ENCODE results near the gene DHRS12.

The DHRS12 gene

DNA sequence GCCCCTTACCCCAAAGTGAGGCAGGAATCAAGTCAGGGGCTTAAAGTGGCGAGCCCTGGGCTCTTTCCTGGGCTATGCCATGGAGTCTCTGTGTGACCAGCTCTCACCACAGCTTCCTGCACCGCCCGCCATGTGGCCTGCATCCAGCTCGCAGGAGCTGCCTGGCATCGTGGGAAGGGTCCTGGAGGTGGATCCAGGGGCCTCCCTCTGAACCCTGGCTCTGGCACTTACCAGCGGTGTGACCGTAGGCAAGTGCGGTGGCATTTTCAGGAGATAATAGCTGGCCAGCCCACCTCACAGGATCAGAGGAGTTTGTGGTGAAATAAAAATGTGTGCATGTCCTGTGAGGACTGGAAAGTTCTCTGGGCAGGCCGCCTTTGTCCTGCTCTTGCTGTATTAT lies 26.0 kb downstream of the DHRS12 start:
- H3K27ac ChIP-seq, result no peak overlapping the region
- TF ChIP-seq, protein P1, sequence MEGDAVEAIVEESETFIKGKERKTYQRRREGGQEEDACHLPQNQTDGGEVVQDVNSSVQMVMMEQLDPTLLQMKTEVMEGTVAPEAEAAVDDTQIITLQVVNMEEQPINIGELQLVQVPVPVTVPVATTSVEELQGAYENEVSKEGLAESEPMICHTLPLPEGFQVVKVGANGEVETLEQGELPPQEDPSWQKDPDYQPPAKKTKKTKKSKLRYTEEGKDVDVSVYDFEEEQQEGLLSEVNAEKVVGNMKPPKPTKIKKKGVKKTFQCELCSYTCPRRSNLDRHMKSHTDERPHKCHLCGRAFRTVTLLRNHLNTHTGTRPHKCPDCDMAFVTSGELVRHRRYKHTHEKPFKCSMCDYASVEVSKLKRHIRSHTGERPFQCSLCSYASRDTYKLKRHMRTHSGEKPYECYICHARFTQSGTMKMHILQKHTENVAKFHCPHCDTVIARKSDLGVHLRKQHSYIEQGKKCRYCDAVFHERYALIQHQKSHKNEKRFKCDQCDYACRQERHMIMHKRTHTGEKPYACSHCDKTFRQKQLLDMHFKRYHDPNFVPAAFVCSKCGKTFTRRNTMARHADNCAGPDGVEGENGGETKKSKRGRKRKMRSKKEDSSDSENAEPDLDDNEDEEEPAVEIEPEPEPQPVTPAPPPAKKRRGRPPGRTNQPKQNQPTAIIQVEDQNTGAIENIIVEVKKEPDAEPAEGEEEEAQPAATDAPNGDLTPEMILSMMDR (conservative IDR thresholded peaks at IDR 0.05), result no peak

DNA sequence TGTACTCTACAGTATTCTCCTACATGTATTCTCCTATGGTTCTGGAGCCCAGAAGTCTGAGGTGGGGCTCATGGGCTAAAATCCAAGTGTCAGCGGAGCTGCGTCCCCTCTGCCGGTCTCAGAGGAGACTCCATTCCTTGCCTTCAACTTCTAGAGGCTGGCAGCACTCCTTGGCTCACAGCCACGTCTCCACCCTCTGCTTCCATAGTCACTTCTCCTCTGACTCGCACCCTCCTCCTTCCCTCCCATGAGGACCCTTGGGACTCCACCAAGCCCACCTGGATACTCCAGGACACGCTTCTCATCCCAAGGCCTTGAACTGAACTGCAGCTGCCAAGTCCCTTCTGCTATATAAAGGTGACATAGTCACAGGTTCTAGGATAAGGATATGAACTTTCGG lies 27.8 kb downstream of the DHRS12 start:
- H3K27ac ChIP-seq, result no peak overlapping the region
- TF ChIP-seq, protein P1 (conservative IDR thresholded peaks at IDR 0.05), result no peak

DNA sequence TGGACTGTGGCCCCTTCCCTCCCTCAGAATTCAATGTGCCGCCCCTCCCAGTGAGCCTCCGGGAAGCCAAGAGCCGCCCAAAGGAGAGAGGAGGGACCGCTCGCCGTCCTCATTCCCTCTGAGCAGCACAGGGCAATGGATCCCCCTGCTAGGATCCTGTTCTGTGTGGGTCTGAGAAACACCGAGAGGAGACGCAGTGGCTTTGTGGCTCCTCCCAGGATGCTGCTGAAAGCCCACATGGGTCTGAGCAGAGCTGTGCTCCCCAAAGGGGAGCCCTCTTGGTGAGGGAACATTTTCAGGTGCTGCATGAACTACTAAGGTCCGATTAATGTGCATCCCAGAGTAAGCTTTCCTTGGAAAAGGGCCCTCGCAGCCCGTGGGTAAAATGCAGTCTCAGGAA lies 30.4 kb downstream of the DHRS12 start:
- H3K27ac ChIP-seq, result no peak overlapping the region
- TF ChIP-seq, protein P1 (conservative IDR thresholded peaks at IDR 0.05), result no peak

DNA sequence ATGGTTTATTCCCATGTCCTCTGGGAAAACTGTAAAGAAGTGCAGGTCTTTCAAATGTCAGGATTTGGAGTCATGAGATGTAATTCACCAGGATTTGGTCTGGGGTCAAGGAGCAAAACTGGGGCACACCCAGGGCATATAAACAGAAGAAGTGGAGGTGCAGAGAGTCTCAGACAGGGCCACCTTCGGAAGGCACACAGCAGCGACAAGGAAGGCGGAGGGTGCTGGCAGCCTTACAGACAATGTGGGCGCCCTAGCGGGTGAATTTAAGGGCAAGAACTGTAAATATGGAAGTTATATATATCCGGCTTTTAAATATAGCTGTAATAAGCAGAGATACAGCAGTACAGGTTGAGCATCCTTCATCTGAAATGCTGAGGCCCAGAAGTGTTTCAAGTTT lies 31.2 kb downstream of the DHRS12 start:
- H3K27ac ChIP-seq, result no peak overlapping the region
- TF ChIP-seq, protein P1 (conservative IDR thresholded peaks at IDR 0.05), result no peak

DNA sequence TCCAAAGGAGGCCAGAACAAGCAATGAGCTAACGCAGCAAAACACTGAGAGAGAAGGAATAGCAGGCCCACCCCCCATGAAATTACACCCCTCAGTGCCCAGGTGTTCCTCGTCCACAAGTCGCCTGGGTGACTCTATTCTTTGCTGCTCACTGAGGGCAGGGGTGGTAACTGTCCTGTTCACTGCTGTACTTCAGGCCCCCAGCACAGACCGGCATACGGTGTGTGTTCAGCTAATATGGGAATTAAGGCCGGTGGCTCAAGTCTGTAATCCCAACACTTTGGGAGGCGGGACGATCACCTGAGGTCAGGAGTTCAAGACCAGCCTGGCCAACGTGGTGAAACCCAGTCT lies 31.9 kb downstream of the DHRS12 start:
- TF ChIP-seq, protein P1 (conservative IDR thresholded peaks at IDR 0.05), result no peak
- H3K27ac ChIP-seq, result no peak overlapping the region

DNA sequence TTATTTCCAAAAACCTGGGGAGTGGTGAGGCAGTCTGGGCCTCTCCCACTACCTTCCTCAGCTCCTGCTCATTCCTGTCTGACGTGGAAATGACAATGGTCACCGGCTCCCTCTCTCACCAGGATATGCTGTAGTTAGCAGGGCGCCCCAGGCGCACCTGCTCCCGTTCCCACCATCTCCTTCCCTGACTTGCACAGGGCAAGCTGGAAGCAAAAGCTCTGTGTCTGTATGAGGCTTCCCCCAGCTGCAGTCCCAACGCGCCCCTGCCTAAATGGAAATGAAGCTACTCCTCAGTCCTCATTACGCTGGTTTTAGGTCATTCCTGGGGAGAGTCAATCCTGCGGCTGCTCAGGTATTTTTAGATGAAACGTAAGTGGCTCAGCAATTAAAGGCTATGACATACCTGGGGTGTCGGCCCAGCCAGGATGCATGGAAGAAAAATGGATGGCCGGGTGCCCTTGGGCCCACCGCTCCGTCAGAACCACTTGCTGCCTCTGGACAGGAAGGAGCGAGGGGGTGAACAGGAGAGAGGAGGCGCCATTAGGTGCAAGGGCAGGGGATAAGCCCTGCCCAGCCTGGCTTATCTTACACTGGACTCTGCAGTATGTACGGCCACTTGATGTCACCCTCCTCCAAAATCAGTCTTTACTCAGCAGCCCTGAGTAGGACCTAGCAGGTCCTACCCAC lies 32.4 kb downstream of the DHRS12 start:
- TF ChIP-seq, protein P1 (conservative IDR thresholded peaks at IDR 0.05), result no peak
- no peak overlapping the region for H3K27ac ChIP-seq

DNA sequence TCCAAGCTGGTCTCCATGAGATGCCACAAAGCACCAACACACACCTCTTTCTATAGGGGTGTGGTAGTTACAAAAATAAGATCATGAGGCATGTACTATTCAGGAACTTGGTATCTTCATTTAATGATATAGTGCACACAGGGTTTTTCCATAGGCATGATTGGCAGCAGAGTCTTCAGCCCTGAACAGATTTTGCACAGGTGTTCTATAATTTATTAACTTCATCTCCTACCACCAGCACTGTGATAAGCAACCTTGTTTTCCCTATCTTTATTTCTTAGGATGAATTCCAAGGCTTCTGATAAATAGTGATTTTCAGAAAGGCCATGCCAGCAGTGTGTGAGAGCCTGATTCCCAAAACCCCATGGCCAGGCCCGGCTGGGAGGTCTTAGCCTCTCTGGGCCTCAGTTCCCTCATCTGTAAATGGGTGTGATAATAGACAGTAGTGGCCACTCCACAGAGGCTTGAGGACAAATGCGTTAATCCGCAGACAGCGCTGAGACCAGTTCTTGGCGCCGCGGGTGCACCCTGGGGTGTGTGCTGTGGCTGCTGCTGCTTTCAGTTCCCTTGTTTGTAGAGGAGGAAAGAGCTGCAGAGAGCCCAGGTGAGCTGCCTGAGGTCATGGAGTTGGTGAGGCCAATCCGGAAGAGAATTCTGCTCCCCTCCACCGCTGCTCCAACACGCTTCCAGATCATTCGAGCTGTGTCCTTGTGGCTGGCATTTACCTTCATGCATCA lies 33.1 kb downstream of the DHRS12 start:
- H3K27ac ChIP-seq, result no peak overlapping the region
- TF ChIP-seq, protein P1 (conservative IDR thresholded peaks at IDR 0.05), result no peak

Measured in VCaP (cell line).